IPS-18a (cell line): ENCODE results near the gene ABCB11.

ENCODE experiments used
- H3K27ac ChIP-seq: one replicate; pipeline ENCODE4 v1.5.1; 2013; ENCODE audit warnings: low read length
- H3K27me3 ChIP-seq: one replicate; pipeline ENCODE4 v1.6.1; 2013; ENCODE audit warnings: mild to moderate bottlenecking, low read length; ENCODE audit not compliant: control insufficient read depth, insufficient read depth
- H3K36me3 ChIP-seq: one replicate; pipeline ENCODE4 v1.6.1; 2013; ENCODE audit warnings: low read depth, low read length; ENCODE audit not compliant: control insufficient read depth
- H3K4me1 ChIP-seq: one replicate; pipeline ENCODE4 v1.6.1; 2013; ENCODE audit warnings: low read depth, low read length; ENCODE audit not compliant: control insufficient read depth
- H3K4me3 ChIP-seq: one replicate; pipeline ENCODE4 v1.5.1; 2013; ENCODE audit warnings: low read length
- H3K9ac ChIP-seq: one replicate; pipeline ENCODE4 v1.6.1; 2013; ENCODE audit warnings: mild to moderate bottlenecking, low read length, moderate library complexity
- H3K9me3 ChIP-seq: one replicate; pipeline ENCODE4 v1.6.1; 2013; ENCODE audit warnings: low read depth, low read length; ENCODE audit not compliant: control insufficient read depth

The ABCB11 gene

GRCh38 chr2:168961450-168962229 lies 69.5 kb downstream of the ABCB11 start:
- no peaks in the 10 kb centered on the region for H3K36me3 ChIP-seq
- H3K9me3 ChIP-seq, result no peaks in the 10 kb centered on the region
- no peaks in the 10 kb centered on the region for H3K4me1 ChIP-seq
- H3K4me3 ChIP-seq, result no peak overlapping the region
- no peak overlapping the region for H3K9ac ChIP-seq
- H3K27ac ChIP-seq, result no peak overlapping the region
- no peaks in the 10 kb centered on the region for H3K27me3 ChIP-seq

- H3K36me3 ChIP-seq, result no peaks in the 10 kb centered on the region
Measured at GRCh38 chr2:168956392-168956791, 74.7 kb downstream of the ABCB11 start.

GRCh38 chr2:168955321-168955720 lies 75.8 kb downstream of the ABCB11 start:
- H3K4me3 ChIP-seq, result no peak overlapping the region
- H3K36me3 ChIP-seq, result no peaks in the 10 kb centered on the region
- no peaks in the 10 kb centered on the region for H3K27me3 ChIP-seq
- H3K27ac ChIP-seq, result no peak overlapping the region
- no peaks in the 10 kb centered on the region for H3K9me3 ChIP-seq
- H3K4me1 ChIP-seq, result no peaks in the 10 kb centered on the region
- H3K9ac ChIP-seq, result no peak overlapping the region

More at GRCh38 chr2:168956392-168956791, 74.7 kb downstream of the ABCB11 start:
- Histone ChIP-seq H3K9ac (no peak overlapping the region), H3K27ac (no peak overlapping the region), H3K27me3 (no peaks in the 10 kb centered on the region), H3K4me3 (no peak overlapping the region), H3K4me1 (no peaks in the 10 kb centered on the region), H3K9me3 (no peaks in the 10 kb centered on the region)

- Histone ChIP-seq H3K27ac (no peak overlapping the region), H3K36me3 (no peaks in the 10 kb centered on the region), H3K9ac (no peak overlapping the region), H3K27me3 (no peaks in the 10 kb centered on the region), H3K4me1 (no peaks in the 10 kb centered on the region), H3K4me3 (no peak overlapping the region), H3K9me3 (no peaks in the 10 kb centered on the region)
Measured at GRCh38 chr2:168954256-168954655, 76.9 kb downstream of the ABCB11 start.

GRCh38 chr2:168952424-168952823 lies 78.7 kb downstream of the ABCB11 start:
- Histone ChIP-seq H3K36me3 (no peaks in the 10 kb centered on the region), H3K9ac (no peak overlapping the region), H3K4me1 (no peaks in the 10 kb centered on the region), H3K4me3 (no peak overlapping the region), H3K9me3 (no peaks in the 10 kb centered on the region), H3K27me3 (no peaks in the 10 kb centered on the region), H3K27ac (no peak overlapping the region)

- no peak overlapping the region for H3K4me3 ChIP-seq
- no peak overlapping the region for H3K27ac ChIP-seq
- no peak overlapping the region for H3K9ac ChIP-seq
- H3K4me1 ChIP-seq, result no peaks in the 10 kb centered on the region
- no peaks in the 10 kb centered on the region for H3K36me3 ChIP-seq
- H3K9me3 ChIP-seq, result no peaks in the 10 kb centered on the region
- no peaks in the 10 kb centered on the region for H3K27me3 ChIP-seq
Measured at GRCh38 chr2:168951871-168952270, 79.3 kb downstream of the ABCB11 start.

- H3K36me3 ChIP-seq, result no peaks in the 10 kb centered on the region
- H3K9ac ChIP-seq, result no peak overlapping the region
- H3K4me1 ChIP-seq, result no peaks in the 10 kb centered on the region
- H3K27ac ChIP-seq, result no peak overlapping the region
- H3K4me3 ChIP-seq, result no peak overlapping the region
- H3K27me3 ChIP-seq, result no peaks in the 10 kb centered on the region
- H3K9me3 ChIP-seq, result no peaks in the 10 kb centered on the region
Measured at GRCh38 chr2:168949324-168949723, 81.8 kb downstream of the ABCB11 start.

GRCh38 chr2:168948621-168949212 lies 82.4 kb downstream of the ABCB11 start:
- Histone ChIP-seq H3K27me3 (no peaks in the 10 kb centered on the region), H3K4me1 (no peaks in the 10 kb centered on the region), H3K9me3 (no peaks in the 10 kb centered on the region), H3K4me3 (no peak overlapping the region), H3K9ac (no peak overlapping the region), H3K36me3 (no peaks in the 10 kb centered on the region), H3K27ac (no peak overlapping the region)

- Histone ChIP-seq H3K9me3 (no peaks in the 10 kb centered on the region), H3K27me3 (no peaks in the 10 kb centered on the region), H3K27ac (no peak overlapping the region), H3K36me3 (no peaks in the 10 kb centered on the region), H3K4me3 (no peak overlapping the region), H3K9ac (no peak overlapping the region), H3K4me1 (no peaks in the 10 kb centered on the region)
Measured at GRCh38 chr2:168945508-168945907, 85.6 kb downstream of the ABCB11 start.

GRCh38 chr2:168944065-168944464 lies 87.1 kb downstream of the ABCB11 start:
- no peaks in the 10 kb centered on the region for H3K9me3 ChIP-seq
- H3K4me3 ChIP-seq, result no peak overlapping the region
- H3K9ac ChIP-seq, result no peak overlapping the region
- H3K27me3 ChIP-seq, result no peaks in the 10 kb centered on the region
- no peaks in the 10 kb centered on the region for H3K4me1 ChIP-seq
- no peak overlapping the region for H3K27ac ChIP-seq
- H3K36me3 ChIP-seq, result no peaks in the 10 kb centered on the region

GRCh38 chr2:168941297-168941696 lies 89.8 kb downstream of the ABCB11 start:
- Histone ChIP-seq H3K9ac (no peak overlapping the region), H3K9me3 (no peaks in the 10 kb centered on the region), H3K36me3 (no peaks in the 10 kb centered on the region), H3K4me3 (no peak overlapping the region), H3K4me1 (no peaks in the 10 kb centered on the region), H3K27ac (no peak overlapping the region), H3K27me3 (no peaks in the 10 kb centered on the region)

- no peak overlapping the region for H3K4me3 ChIP-seq
- H3K36me3 ChIP-seq, result no peaks in the 10 kb centered on the region
- no peaks in the 10 kb centered on the region for H3K4me1 ChIP-seq
- H3K27ac ChIP-seq, result no peak overlapping the region
- H3K9me3 ChIP-seq, result no peaks in the 10 kb centered on the region
- H3K27me3 ChIP-seq, result no peaks in the 10 kb centered on the region
- no peak overlapping the region for H3K9ac ChIP-seq
Measured at GRCh38 chr2:168939918-168940317, 91.2 kb downstream of the ABCB11 start.
